OCI-LY1 (cell line): Measurements from ENCODE around the gene SPRY2.

ENCODE experiments used
- H2AFZ ChIP-seq: fragments of 200-600 bp; sonication (generic), shearing (Covaris generic); 2 replicates; pipeline ENCODE4 v1.6.0; 2014; ENCODE audit warnings: antibody characterized with exemption, mild to moderate bottlenecking, low read length
- H3F3A ChIP-seq: fragments of 200-600 bp; sonication (generic), shearing (Covaris generic); 2 replicates; pipeline ENCODE4 v1.6.0; 2014; ENCODE audit warnings: mild to moderate bottlenecking, antibody characterized with exemption, low read length, moderate library complexity; ENCODE audit not compliant: insufficient read depth
- H3K27ac ChIP-seq: fragments of 200-600 bp; sonication (generic); 2 replicates; pipeline ENCODE4 v1.5.1; 2014; ENCODE audit warnings: low read length, mixed run types, mild to moderate bottlenecking, low read depth; ENCODE audit not compliant: poor library complexity, severe bottlenecking
- H3K27me3 ChIP-seq: fragments of 200-600 bp; sonication (generic); 2 replicates; pipeline ENCODE4 v1.6.0; 2014; ENCODE audit warnings: antibody characterized with exemption, mild to moderate bottlenecking, low read length, moderate library complexity; ENCODE audit not compliant: insufficient read depth
- H3K36me3 ChIP-seq: fragments of 200-600 bp; sonication (generic); 2 replicates; pipeline ENCODE4 v1.6.1; 2014; ENCODE audit warnings: mild to moderate bottlenecking, antibody characterized with exemption, low read length, moderate library complexity, mixed read lengths; ENCODE audit not compliant: insufficient read depth
- H3K4me1 ChIP-seq: fragments of 200-600 bp; sonication (generic); 2 replicates; pipeline ENCODE4 v1.5.1; 2014; ENCODE audit warnings: mild to moderate bottlenecking, low read length, moderate library complexity; ENCODE audit not compliant: insufficient read depth, severe bottlenecking
- H3K4me2 ChIP-seq: fragments of 200-600 bp; sonication (generic), shearing (Covaris generic); 2 replicates; pipeline ENCODE4 v1.6.1; 2014; ENCODE audit warnings: low read length
- H3K4me3 ChIP-seq: fragments of 200-600 bp; sonication (generic); 2 replicates; pipeline ENCODE4 v1.5.1; 2014; ENCODE audit warnings: low read length, low read depth, mild to moderate bottlenecking, mixed read lengths; ENCODE audit not compliant: poor library complexity, severe bottlenecking
- H3K79me2 ChIP-seq: fragments of 200-600 bp; shearing (Covaris generic); 2 replicates; pipeline ENCODE4 v1.6.1; 2016; ENCODE audit warnings: mixed run types, low read length, mixed read lengths; ENCODE audit not compliant: insufficient read depth
- H3K9ac ChIP-seq: fragments of 200-600 bp; sonication (generic), shearing (Covaris generic); 2 replicates; pipeline ENCODE4 v1.6.1; 2014; ENCODE audit warnings: mild to moderate bottlenecking, low read length, mixed read lengths
- H3K9me2 ChIP-seq: fragments of 200-600 bp; sonication (generic), shearing (Covaris generic); 2 replicates; pipeline ENCODE4 v1.6.1; 2014; ENCODE audit warnings: low read depth, mild to moderate bottlenecking, low read length, mixed read lengths
- H3K9me3 ChIP-seq: fragments of 200-600 bp; shearing (Covaris generic); 2 replicates; pipeline ENCODE4 v1.6.1; 2014; ENCODE audit warnings: low read length, mixed read lengths
- H4K20me1 ChIP-seq: fragments of 200-600 bp; sonication (generic), shearing (Covaris generic); 2 replicates; pipeline ENCODE4 v1.6.0; 2016; ENCODE audit warnings: mild to moderate bottlenecking, low read length; ENCODE audit not compliant: insufficient read depth
- EZH2 ChIP-seq: fragments of 200-600 bp; sonication (generic), shearing (Covaris generic); IDR thresholded peaks from 2 replicates; pipeline ENCODE4 v1.8.0; 2017; ENCODE audit warnings: borderline replicate concordance, mixed run types, mild to moderate bottlenecking, antibody characterized with exemption, low read length, moderate library complexity, mixed read lengths
- TF ChIP-seq, protein P1 (sequence below): fragments of 200-600 bp; sonication (generic), shearing (Covaris generic); IDR thresholded peaks from 2 replicates; pipeline ENCODE4 v1.5.1; 2017; ENCODE audit warnings: mild to moderate bottlenecking, antibody characterized with exemption, low read length, moderate library complexity, mixed read lengths

Gene SPRY2

DNA sequence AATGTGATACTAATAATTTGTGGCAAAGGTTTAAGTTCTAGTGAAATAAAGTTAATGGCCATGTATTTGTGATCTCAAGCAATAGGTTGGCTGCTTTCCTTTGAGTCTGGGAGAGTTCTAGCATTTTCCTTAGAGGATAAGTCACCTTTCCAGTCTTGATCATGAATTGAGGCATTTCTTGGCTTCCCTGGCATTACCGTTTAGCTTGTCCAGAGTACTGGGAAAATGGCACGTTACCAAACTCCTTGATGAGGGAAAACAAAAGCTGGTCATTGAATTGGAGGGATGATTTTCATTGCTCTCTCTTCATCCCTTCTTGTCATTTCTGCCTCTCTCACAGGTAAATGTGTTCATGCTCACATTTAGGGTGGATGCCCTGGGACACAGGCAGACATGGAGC is 34.0 kb upstream of the SPRY2 start:
- Histone ChIP-seq H3K9me3 (no peaks in the 10 kb centered on the region; the same call in 1 of the 2 replicates), H3K27ac (no peak overlapping the region), H3K27me3 (no peaks in the 10 kb centered on the region), H3K4me2 (no peak overlapping the region), H3F3A (no peaks in the 10 kb centered on the region), H3K4me1 (no peaks in the 10 kb centered on the region), H4K20me1 (no peaks in the 10 kb centered on the region), H3K9ac (no peak overlapping the region), H3K79me2 (no peaks in the 10 kb centered on the region), H3K9me2 (no peaks in the 10 kb centered on the region), H2AFZ (no peak overlapping the region), H3K36me3 (no peaks in the 10 kb centered on the region), H3K4me3 (no peak overlapping the region)
- TF ChIP-seq, protein P1, sequence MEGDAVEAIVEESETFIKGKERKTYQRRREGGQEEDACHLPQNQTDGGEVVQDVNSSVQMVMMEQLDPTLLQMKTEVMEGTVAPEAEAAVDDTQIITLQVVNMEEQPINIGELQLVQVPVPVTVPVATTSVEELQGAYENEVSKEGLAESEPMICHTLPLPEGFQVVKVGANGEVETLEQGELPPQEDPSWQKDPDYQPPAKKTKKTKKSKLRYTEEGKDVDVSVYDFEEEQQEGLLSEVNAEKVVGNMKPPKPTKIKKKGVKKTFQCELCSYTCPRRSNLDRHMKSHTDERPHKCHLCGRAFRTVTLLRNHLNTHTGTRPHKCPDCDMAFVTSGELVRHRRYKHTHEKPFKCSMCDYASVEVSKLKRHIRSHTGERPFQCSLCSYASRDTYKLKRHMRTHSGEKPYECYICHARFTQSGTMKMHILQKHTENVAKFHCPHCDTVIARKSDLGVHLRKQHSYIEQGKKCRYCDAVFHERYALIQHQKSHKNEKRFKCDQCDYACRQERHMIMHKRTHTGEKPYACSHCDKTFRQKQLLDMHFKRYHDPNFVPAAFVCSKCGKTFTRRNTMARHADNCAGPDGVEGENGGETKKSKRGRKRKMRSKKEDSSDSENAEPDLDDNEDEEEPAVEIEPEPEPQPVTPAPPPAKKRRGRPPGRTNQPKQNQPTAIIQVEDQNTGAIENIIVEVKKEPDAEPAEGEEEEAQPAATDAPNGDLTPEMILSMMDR: no peak
- TF ChIP-seq EZH2: no peak

DNA sequence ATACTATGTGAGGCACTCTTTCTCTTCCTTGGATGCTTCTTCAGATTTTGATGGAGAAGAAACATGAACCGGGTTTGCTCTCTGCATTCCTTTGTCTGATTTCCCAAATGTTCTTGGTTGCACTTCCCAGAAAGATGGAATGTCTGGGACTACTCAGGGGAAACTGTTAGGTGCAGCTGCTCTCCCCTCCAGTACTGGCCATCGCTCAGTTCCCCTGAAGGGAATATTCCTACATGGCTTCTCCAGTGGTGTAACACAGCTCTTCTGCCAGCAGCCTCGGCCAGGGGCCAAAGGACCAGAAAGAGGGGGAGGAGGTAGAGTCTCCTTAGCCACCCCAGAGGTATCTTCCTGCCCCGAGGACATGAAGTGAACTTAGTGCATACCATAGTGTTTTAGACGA is 33.5 kb upstream of the SPRY2 start:
- Histone ChIP-seq H3K4me1 (no peaks in the 10 kb centered on the region), H3K4me2 (no peak overlapping the region), H3K27me3 (no peaks in the 10 kb centered on the region), H3K79me2 (no peaks in the 10 kb centered on the region), H3K27ac (no peak overlapping the region), H3K9ac (no peak overlapping the region), H4K20me1 (no peaks in the 10 kb centered on the region), H3F3A (no peaks in the 10 kb centered on the region), H3K36me3 (no peaks in the 10 kb centered on the region), H3K4me3 (no peak overlapping the region), H3K9me3 (no peaks in the 10 kb centered on the region; the same call in 1 of the 2 replicates), H3K9me2 (no peaks in the 10 kb centered on the region), H2AFZ (no peak overlapping the region)
- TF ChIP-seq, protein P1: no peak
- TF ChIP-seq EZH2: no peak

DNA sequence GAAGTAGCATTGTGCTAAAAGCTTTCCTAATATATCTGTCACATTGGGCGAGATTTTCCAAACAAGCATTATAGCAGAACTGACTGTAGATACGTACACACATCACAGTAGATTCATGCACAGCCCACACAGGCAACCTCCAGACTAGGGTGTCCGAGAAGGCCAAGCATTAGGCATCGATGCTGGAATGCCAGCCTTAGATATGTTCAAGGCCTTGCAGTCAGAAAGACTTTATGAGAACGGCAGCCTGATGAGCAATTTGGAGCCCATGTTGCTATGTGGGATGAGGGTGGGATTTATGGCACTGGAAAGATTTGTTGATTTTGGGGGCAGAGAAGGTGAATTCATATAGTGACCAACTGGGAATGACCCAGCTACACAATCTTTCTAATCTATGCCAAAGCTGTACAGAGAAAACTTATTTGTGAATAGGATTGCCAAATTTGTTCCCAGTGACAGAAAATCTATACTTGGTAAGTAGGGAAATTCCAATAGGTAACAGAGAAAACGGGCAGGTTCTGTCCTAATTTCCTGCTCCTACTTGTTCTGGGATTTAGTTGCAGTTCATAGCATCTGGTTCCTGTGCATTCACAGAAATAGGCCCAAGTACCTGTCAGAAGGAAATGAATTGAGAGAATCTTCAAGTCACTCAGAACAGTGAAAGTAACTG is 31.0 kb upstream of the SPRY2 start:
- TF ChIP-seq EZH2: no peak
- TF ChIP-seq, protein P1: no peak

More for the DNA sequence above, 31.0 kb upstream of the SPRY2 start:
- H3K9me2 ChIP-seq: no peaks in the 10 kb centered on the region
- no peaks in the 10 kb centered on the region for H3K4me1 ChIP-seq
- H3F3A ChIP-seq: no peaks in the 10 kb centered on the region; the same call in 1 of the 2 replicates
- H3K4me3 ChIP-seq: no peak overlapping the region
- no peak overlapping the region for H2AFZ ChIP-seq
- no peak overlapping the region for H3K9ac ChIP-seq
- H3K36me3 ChIP-seq: no peaks in the 10 kb centered on the region
- no peak overlapping the region for H3K4me2 ChIP-seq
- no peaks in the 10 kb centered on the region for H3K27me3 ChIP-seq
- no peak overlapping the region for H3K27ac ChIP-seq
- H4K20me1 ChIP-seq: no peaks in the 10 kb centered on the region
- H3K9me3 ChIP-seq: no peaks in the 10 kb centered on the region
- H3K79me2 ChIP-seq: no peaks in the 10 kb centered on the region
